HEK293 (cell line): Measurements from ENCODE around the gene INPP4B.

Experiments
- ATF2 ChIP-seq: fragments of 450-650 bp; formaldehyde crosslinking; IDR thresholded peaks from 2 replicates; pipeline ENCODE4 v1.5.1; 2016; ENCODE audit warnings: missing biosample characterization, missing genetic modification characterization, low read depth
- HOXA7 ChIP-seq: sonication (generic); formaldehyde crosslinking; IDR thresholded peaks from 2 replicates; pipeline ENCODE4 v1.8.1; 2022; ENCODE audit warnings: missing genetic modification reagents, borderline replicate concordance
- MYNN ChIP-seq: fragments of 450-650 bp; formaldehyde crosslinking; IDR thresholded peaks from 2 replicates; pipeline ENCODE4 v1.5.1; 2016; ENCODE audit warnings: missing biosample characterization, missing genetic modification characterization, borderline replicate concordance
- YY1 ChIP-seq: fragments of 450-650 bp; formaldehyde crosslinking; IDR thresholded peaks from 2 replicates; pipeline ENCODE4 v1.5.1; 2018; ENCODE audit warnings: missing biosample characterization, missing genetic modification characterization
- ZNF10 ChIP-seq: fragments of 450-650 bp; formaldehyde crosslinking; IDR thresholded peaks from 2 replicates; pipeline ENCODE4 v1.5.1; 2017; ENCODE audit warnings: missing biosample characterization, missing genetic modification characterization
- ZNF221 ChIP-seq: fragments of 450-650 bp; formaldehyde crosslinking; IDR thresholded peaks from 2 replicates; pipeline ENCODE4 v1.5.1; 2017; ENCODE audit warnings: missing biosample characterization, missing genetic modification characterization, borderline replicate concordance
- ZNF24 ChIP-seq: fragments of 450-650 bp; formaldehyde crosslinking; IDR thresholded peaks from 2 replicates; pipeline ENCODE4 v1.5.1; 2016; ENCODE audit warnings: missing biosample characterization, missing genetic modification characterization
- ZNF274 ChIP-seq, 2 experiments: fragments of 200-500 bp in 1 of 2; fragments of 450-650 bp in 1 of 2; sonication (Bioruptor generic) in 1 of 2; formaldehyde crosslinking in 1 of 2; IDR thresholded peaks; 2 replicates each; pipeline versions ENCODE4 v1.5.1 to v1.6.1; 2014 to 2016; ENCODE audit warnings: borderline replicate concordance in 1 of 2, inconsistent platforms in 1 of 2, low read length in 1 of 2, missing biosample characterization in 1 of 2, missing genetic modification characterization in 1 of 2
- ZNF335 ChIP-seq: fragments of 450-650 bp; formaldehyde crosslinking; conservative IDR thresholded peaks from 2 replicates; pipeline ENCODE4 v1.5.1; 2016; ENCODE audit warnings: missing biosample characterization, missing genetic modification characterization
- ZNF37A ChIP-seq: fragments of 450-650 bp; IDR thresholded peaks from 2 replicates; pipeline ENCODE4 v1.5.1; 2018; ENCODE audit warnings: missing biosample characterization, missing genetic modification characterization
- ZNF426 ChIP-seq: fragments of 450-650 bp; formaldehyde crosslinking; IDR thresholded peaks from 2 replicates; pipeline ENCODE4 v1.5.1; 2017; ENCODE audit warnings: missing biosample characterization, missing genetic modification characterization, mild to moderate bottlenecking, inconsistent platforms, moderate library complexity
- ZNF555 ChIP-seq: fragments of 450-650 bp; formaldehyde crosslinking; conservative IDR thresholded peaks from 2 replicates; pipeline ENCODE4 v1.5.1; 2017; ENCODE audit warnings: missing biosample characterization, mild to moderate bottlenecking, missing genetic modification characterization, inconsistent platforms
- ZNF629 ChIP-seq: fragments of 450-650 bp; formaldehyde crosslinking; IDR thresholded peaks from 2 replicates; pipeline ENCODE4 v1.5.1; 2017; ENCODE audit warnings: missing biosample characterization, missing genetic modification characterization
- ZNF645 ChIP-seq: fragments of 450-650 bp; formaldehyde crosslinking; IDR thresholded peaks from 2 replicates; pipeline ENCODE4; 2016; ENCODE audit warnings: missing biosample characterization, missing genetic modification characterization

GRCh38 chr4:142386856-142387255 is 459.2 kb downstream of the INPP4B start:
- TF ChIP-seq ZNF37A (tag by site-specific recombination) (no peak), YY1 (tag by site-specific recombination) (no peak), ZNF335 (tag by site-specific recombination) (no peak), HOXA7 (CRISPR knock-in tag) (no peak), ZNF555 (tag by site-specific recombination) (no peak), ZNF629 (tag by site-specific recombination) (no peak), ZNF10 (tag by site-specific recombination) (no peak), ZNF426 (tag by site-specific recombination) (no peak), ATF2 (tag by site-specific recombination) (no peak), ZNF274 (IDR thresholded peaks at IDR 0.05; ENCODE audit: low read length) (no peak), ZNF274 (tag by site-specific recombination; IDR thresholded peaks at IDR 0.05; ENCODE audit: borderline replicate concordance) (no peak), ZNF24 (tag by site-specific recombination) (no peak), MYNN (no peak), ZNF645 (tag by site-specific recombination) (no peak), ZNF221 (tag by site-specific recombination) (no peak)
